GM12878 (cell line): Measurements from ENCODE around the gene SYNGAP1. TPM values are rescaled to one million over a fixed set of nuclear protein-coding genes. Genes with fewer than 3 reads are reported as not detected.
A peak's percentile ranks its signal among the peaks of the same experiment; 100 is the strongest.

ENCODE experiments used
- SMAD5 ChIP-seq: IDR thresholded peaks from 2 replicates; pipeline ENCODE4 v1.6.1; 2016; ENCODE audit warnings: antibody characterized with exemption, low read depth
- ZBTB4 ChIP-seq: fragments of 450-650 bp; formaldehyde crosslinking; IDR thresholded peaks from 2 replicates; pipeline ENCODE4 v1.4.0; 2022; ENCODE audit warnings: mild to moderate bottlenecking, moderate library complexity
- polyA plus RNA-seq, 11 experiments: library from polyadenylated mRNA; depleted of rRNA in 4 of 11; unstranded in 6 of 11; stranded (reverse) in 5 of 11; fragments of >200 nt; fragmentation: Nextera tagmentation in 4 of 11; fragmentation: Illumina TruSeq in 1 of 11; extraction: Ambion mirVana in 4 of 11; extraction: Trizol in 1 of 11; gene quantifications; 1 replicate in 1 of 11; 2 replicates in 10 of 11; pipeline versions ENCODE4 v1.2.1 to v1.2.3, GENCODE V29; 2011 to 2016; ENCODE audit warnings: inconsistent platforms in 2 of 11, missing spikeins in 2 of 11, low read depth in 1 of 11
- total RNA-seq, 4 experiments: library from RNA; depleted of rRNA in 3 of 4; stranded (reverse); fragments of >200 nt in 3 of 4; fragmentation: Illumina TruSeq in 1 of 4; extraction: Trizol in 1 of 4; gene quantifications; 2 replicates each; pipeline versions ENCODE4 v1.2.1 to v1.2.3, GENCODE V29; 2013 to 2021
- TF ChIP-seq, protein P1 (sequence below): fragments of 450-650 bp; conservative IDR thresholded peaks from 2 replicates; pipeline ENCODE4 v1.6.1; 2017; ENCODE audit warnings: mild to moderate bottlenecking, moderate library complexity

Gene SYNGAP1
- total and polyA plus RNA-seq, 10 of the 15 experiments (the other 5 are each of a cell fraction or from before 2014, with no cell fraction given), result 0.05 to 9.2 (median 1.2) TPM

DNA sequence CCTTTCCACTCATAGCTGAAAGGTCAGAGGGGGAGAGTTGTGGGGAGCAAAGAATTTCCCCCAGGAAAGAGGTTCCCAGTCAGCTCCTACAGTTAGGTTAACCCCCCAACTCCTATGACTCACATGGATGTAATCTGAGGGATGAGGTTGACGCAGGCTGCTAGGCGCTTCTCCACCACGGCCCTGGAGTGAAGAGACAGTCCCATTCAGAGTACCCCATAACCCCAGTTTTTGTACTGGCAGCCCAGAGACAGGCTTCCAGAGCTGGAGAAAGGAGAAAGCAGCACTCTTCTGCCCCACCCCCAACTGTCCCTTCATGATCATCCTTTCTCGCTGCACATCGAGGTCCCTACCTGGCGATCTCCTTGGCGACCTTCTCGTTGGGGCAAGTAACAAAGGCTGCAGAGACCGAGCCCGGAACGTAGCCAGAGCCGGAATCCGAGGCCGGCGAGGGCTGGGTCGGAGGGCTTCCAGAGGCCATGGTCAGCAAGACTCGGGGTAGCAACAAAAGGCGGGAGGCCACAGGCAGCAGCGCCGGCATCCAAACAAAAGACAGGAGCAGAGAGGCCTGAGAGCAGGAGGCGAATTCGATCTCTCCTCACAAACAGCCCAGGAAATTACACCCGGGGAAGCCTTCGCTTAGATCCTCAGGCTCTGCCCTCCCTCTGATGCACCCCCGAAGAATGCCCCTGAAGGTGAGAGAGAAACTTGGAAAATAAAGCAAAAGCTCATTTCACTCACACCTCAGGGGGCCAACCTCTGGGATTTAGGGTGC, 2.5 kb upstream of the SYNGAP1 start (continued):
- TF ChIP-seq, protein P1, sequence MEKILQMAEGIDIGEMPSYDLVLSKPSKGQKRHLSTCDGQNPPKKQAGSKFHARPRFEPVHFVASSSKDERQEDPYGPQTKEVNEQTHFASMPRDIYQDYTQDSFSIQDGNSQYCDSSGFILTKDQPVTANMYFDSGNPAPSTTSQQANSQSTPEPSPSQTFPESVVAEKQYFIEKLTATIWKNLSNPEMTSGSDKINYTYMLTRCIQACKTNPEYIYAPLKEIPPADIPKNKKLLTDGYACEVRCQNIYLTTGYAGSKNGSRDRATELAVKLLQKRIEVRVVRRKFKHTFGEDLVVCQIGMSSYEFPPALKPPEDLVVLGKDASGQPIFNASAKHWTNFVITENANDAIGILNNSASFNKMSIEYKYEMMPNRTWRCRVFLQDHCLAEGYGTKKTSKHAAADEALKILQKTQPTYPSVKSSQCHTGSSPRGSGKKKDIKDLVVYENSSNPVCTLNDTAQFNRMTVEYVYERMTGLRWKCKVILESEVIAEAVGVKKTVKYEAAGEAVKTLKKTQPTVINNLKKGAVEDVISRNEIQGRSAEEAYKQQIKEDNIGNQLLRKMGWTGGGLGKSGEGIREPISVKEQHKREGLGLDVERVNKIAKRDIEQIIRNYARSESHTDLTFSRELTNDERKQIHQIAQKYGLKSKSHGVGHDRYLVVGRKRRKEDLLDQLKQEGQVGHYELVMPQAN, result peak; percentile 75
- TF ChIP-seq SMAD5, result 0 out of 2 replicates have a peak, but pooled peaks have one; percentile 22
- TF ChIP-seq ZBTB4 (CRISPR knock-in tag), result no peak
- TF ChIP-seq, all 136 proteins: peak for 6
